Activated B cell treated with CpG ODN at 0.5 μM for 24 hours (primary cell): ENCODE measurements around the gene AGMO. TPM values are rescaled to one million over a fixed set of nuclear protein-coding genes. Genes with fewer than 3 reads are reported as not detected.

Experiments used
- ATAC-seq: fragments of 200-7000 bp; cut with Tn5 transposase; one replicate; pipeline ENCODE4 v1.10.0; 2021; ENCODE audit warnings: low read depth, mild to moderate bottlenecking, moderate library complexity
- CTCF ChIA-PET: fragments of 350-600 bp; sonication (Branson Sonifier 250); formaldehyde crosslinking; loops from one replicate; lab custom pipeline; 2021; ENCODE audit warnings: antibody characterized with exemption; lab: Charles Lee
- POLR2A ChIA-PET: fragments of 350-600 bp; sonication (Branson Sonifier 250); formaldehyde crosslinking; loops from one replicate; lab custom pipeline; 2021; ENCODE audit warnings: antibody characterized with exemption; lab: Charles Lee
- DNase-seq: peaks from one replicate; pipeline ENCODE4 v3.0.0; 2022
- H3K27ac Mint-ChIP-seq: one replicate; pipeline ENCODE4 v1.8.0; 2020; ENCODE audit warnings: mixed read lengths
- H3K27me3 Mint-ChIP-seq: one replicate; pipeline ENCODE4 v1.8.0; 2021; ENCODE audit warnings: mixed read lengths
- H3K36me3 Mint-ChIP-seq: one replicate; pipeline ENCODE4 v1.8.0; 2021; ENCODE audit warnings: low read depth, mixed read lengths
- H3K4me1 Mint-ChIP-seq: one replicate; pipeline ENCODE4 v1.8.0; 2021; ENCODE audit warnings: mixed read lengths
- H3K4me3 Mint-ChIP-seq: one replicate; pipeline ENCODE4 v1.8.0; 2020; ENCODE audit warnings: mild to moderate bottlenecking, mixed read lengths
- H3K9me3 Mint-ChIP-seq: one replicate; pipeline ENCODE4 v1.8.0; 2020; ENCODE audit warnings: mixed read lengths
- intact Hi-C: fragments of 100-400 bp; cut with micrococcal nuclease; formaldehyde crosslinking; loops from one replicate; pipeline ENCODE4 v1.15.1; 2024
- total RNA-seq: library from RNA; stranded (reverse); gene quantifications from 2 replicates; pipeline ENCODE4 v1.2.3, GENCODE V29; 2022
- TF ChIP-seq, protein P1 (sequence below): fragments of 200-600 bp; IDR thresholded peaks from one replicate; pipeline ENCODE4 v1.8.0; 2022; ENCODE audit warnings: antibody characterized with exemption, mild to moderate bottlenecking

Gene AGMO
- total RNA-seq, 1 donor from 2014 or later, result not detected

GRCh38 chr7:15315678-15316077, 246.1 kb downstream of the AGMO start:
- peaks cover 4% of the 10 kb centered on the region for H3K9me3 Mint-ChIP-seq
- H3K36me3 Mint-ChIP-seq, result no peaks in the 10 kb centered on the region
- no peaks in the 10 kb centered on the region for H3K4me1 Mint-ChIP-seq
- ChIA-PET POLR2A (no interaction called here), CTCF (no interaction called here)
- TF ChIP-seq, protein P1, sequence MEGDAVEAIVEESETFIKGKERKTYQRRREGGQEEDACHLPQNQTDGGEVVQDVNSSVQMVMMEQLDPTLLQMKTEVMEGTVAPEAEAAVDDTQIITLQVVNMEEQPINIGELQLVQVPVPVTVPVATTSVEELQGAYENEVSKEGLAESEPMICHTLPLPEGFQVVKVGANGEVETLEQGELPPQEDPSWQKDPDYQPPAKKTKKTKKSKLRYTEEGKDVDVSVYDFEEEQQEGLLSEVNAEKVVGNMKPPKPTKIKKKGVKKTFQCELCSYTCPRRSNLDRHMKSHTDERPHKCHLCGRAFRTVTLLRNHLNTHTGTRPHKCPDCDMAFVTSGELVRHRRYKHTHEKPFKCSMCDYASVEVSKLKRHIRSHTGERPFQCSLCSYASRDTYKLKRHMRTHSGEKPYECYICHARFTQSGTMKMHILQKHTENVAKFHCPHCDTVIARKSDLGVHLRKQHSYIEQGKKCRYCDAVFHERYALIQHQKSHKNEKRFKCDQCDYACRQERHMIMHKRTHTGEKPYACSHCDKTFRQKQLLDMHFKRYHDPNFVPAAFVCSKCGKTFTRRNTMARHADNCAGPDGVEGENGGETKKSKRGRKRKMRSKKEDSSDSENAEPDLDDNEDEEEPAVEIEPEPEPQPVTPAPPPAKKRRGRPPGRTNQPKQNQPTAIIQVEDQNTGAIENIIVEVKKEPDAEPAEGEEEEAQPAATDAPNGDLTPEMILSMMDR, result no peak
- no peak overlapping the region for H3K4me3 Mint-ChIP-seq
- no peaks in the 10 kb centered on the region for H3K27me3 Mint-ChIP-seq
- intact Hi-C loops, result no loop called here
- DNase-seq, result no peak
- no peak for ATAC-seq
- no peak overlapping the region for H3K27ac Mint-ChIP-seq

DNA sequence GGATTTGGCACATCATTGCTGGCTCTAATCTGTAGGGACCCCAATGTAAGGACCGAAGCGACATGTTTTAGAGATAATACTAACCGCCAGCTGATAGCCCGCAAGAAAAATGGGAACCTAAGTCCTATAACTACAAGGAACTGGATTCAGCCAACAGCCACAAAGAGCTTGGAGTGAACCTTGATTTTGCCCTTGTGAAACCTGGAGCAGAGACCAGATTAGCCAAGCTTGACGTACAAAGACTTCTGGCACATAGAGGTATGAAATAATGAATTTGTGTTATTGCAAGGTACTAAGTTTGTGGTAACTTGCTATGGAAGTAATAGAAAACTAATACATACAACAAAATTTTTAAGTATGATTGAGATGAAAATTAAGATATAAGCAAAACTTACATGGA, 246.9 kb downstream of the AGMO start:
- intact Hi-C loops, result no loop called here
- CTCF ChIA-PET, result no interaction called here
- DNase-seq (no peak), ATAC-seq (no peak)
- Mint-ChIP-seq H3K27ac (no peak overlapping the region), H3K4me3 (no peak overlapping the region), H3K9me3 (peaks cover 4% of the 10 kb centered on the region), H3K27me3 (no peaks in the 10 kb centered on the region), H3K4me1 (no peaks in the 10 kb centered on the region), H3K36me3 (no peaks in the 10 kb centered on the region)
- POLR2A ChIA-PET, result no interaction called here
- TF ChIP-seq, protein P1, result no peak

DNA sequence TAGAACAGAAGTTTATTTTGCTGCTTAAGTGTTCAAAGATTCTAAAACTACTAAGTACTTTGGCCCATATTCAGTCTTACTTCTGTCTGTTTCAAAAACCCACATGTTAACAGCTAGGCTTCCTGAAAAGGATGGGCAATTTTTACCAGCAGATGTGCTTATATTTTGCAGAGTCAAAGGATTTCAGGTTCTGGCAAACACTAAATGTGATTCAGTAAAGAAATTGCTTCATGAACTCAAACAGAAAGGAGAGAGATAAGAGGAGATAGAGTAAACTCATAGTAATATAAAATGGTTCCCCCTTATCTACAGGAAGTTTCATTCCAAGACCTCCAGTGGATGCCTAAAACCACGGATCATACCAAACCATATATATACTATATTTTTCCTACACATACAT, 248.5 kb downstream of the AGMO start:
- Mint-ChIP-seq H3K4me1 (no peaks in the 10 kb centered on the region), H3K4me3 (no peak overlapping the region), H3K36me3 (no peaks in the 10 kb centered on the region), H3K9me3 (peaks cover 4% of the 10 kb centered on the region), H3K27me3 (no peaks in the 10 kb centered on the region), H3K27ac (no peak overlapping the region)
- CTCF ChIA-PET, result no interaction called here
- POLR2A ChIA-PET, result no interaction called here
- intact Hi-C loops, result no loop called here
- TF ChIP-seq, protein P1, result no peak
- ATAC-seq, result no peak
- DNase-seq, result no peak

DNA sequence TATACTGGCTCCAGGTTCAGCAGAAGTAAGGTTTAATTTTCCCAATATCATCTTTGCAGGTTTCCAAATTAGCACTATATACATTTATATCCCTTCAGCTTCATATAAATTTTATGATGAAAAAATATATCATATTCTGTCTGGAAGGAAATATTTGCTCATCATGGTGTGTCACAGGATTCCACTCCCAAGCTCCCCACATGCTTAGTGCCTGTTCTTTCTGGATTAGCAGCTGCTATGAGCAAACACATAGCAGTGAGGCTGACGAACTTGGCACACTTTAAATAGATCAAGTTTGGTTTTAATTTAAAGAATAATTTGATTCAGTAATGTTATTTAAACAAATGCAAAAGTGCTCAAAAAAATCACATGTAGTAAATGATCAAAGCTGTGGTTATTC, 251.9 kb downstream of the AGMO start:
- ChIA-PET POLR2A (no interaction called here), CTCF (no interaction called here)
- TF ChIP-seq, protein P1, result no peak
- Mint-ChIP-seq H3K4me3 (no peak overlapping the region), H3K9me3 (peaks cover 2% of the 10 kb centered on the region), H3K27me3 (no peaks in the 10 kb centered on the region), H3K27ac (no peak overlapping the region), H3K4me1 (no peaks in the 10 kb centered on the region), H3K36me3 (no peaks in the 10 kb centered on the region)
- no peak for DNase-seq
- no peak for ATAC-seq
- intact Hi-C loops, result no loop called here

GRCh38 chr7:15308821-15309220, 253.0 kb downstream of the AGMO start:
- POLR2A ChIA-PET, result no interaction called here
- no peaks in the 10 kb centered on the region for H3K36me3 Mint-ChIP-seq
- no peak overlapping the region for H3K27ac Mint-ChIP-seq
- H3K4me3 Mint-ChIP-seq, result no peak overlapping the region
- TF ChIP-seq, protein P1, result no peak
- DNase-seq, result no peak
- no peaks in the 10 kb centered on the region for H3K27me3 Mint-ChIP-seq
- ATAC-seq, result no peak
- CTCF ChIA-PET, result no interaction called here
- no peaks in the 10 kb centered on the region for H3K9me3 Mint-ChIP-seq
- no peaks in the 10 kb centered on the region for H3K4me1 Mint-ChIP-seq
- intact Hi-C loops, result no loop called here
